ENCODE data around the gene FOXK2. TPM values are rescaled to one million over a fixed set of nuclear protein-coding genes. Genes with fewer than 3 reads are reported as not detected.

The FOXK2 gene
- 51.0 TPM for total RNA-seq

DNA sequence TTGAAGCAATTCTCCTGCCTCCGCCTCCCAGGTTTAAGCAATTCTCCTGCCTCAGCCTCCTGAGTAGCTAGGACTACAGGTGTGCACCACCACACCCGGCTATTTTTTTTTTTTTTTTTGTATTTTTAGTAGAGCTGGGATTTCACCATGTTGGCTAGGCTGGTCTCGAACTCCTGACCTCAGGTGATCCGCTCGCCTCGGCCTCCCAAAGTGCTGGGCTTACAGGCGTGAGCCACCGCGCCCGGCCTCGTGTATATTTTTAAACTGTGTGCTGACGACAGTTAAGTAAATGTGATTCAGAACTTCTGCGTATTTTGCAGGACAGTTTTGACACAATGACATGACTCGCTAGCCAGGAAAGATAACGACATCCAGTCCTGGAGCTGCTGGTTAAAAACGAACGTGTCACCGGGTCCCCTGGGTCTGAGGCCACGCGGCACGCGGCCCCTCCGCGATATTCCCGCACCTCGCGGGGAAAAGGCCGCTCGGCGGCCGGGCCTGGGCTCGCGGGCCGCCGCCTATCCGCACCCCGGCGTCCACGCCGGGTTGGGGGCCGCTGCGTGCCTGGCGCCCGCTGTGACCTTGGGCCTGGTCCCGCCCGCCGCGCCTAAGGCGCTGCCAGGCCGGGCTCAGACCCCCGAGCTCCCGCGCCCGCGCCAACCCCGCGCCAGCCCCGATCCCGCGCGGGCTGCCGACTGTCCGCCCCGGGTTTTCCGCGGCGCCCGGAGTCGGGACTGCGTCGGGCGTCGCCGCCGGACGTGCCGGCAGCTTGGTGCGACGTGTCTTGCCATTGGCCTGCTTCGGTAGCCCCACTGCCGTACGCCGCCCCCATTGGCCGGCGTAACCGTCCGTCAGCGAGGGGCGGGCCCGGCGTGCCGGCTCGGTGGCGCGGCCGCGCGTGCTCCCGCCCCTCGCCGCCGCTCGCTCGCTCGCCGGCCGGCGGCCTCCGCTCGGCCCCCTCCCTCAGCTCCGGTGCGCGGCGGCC is at the start of gene FOXK2:
FOXK2 (plus strand) TSS at position 907 of the 985 bp plus-strand sequence. CDS start 157 bp downstream, outside the sequence.
- peak; percentile 94 for DNase-seq (ENCODE audit: low spot score)

DNA sequence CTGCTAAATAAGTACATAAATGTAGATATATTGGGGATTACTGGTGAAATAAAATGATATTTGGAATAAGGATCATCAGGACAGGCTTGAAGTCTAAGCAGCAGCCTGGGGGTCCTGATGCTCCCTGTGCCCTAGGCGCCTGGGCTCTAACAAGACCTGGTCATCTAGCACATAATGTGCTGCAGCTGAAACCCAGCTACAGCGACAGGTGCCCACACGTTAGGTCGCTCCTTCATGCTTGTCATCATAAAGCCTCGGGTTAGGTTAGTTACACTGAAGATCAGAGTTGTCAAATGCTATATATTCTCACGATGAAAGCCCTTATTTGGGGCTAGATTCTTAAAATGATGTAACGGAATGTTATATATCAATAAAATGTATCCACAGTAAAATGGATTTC is 49.5 kb upstream of the FOXK2 start:
- no peak for DNase-seq (ENCODE audit: low spot score)

- DNase-seq (ENCODE audit: low spot score) = no peak
Measured at GRCh38 chr17:82474223-82475010, 45.1 kb upstream of the FOXK2 start.

GRCh38 chr17:82475458-82475857 is 44.1 kb upstream of the FOXK2 start:
- no peak for DNase-seq (ENCODE audit: low spot score)

GRCh38 chr17:82477934-82478333 is 41.6 kb upstream of the FOXK2 start:
- no peak for DNase-seq (ENCODE audit: low spot score)

DNA sequence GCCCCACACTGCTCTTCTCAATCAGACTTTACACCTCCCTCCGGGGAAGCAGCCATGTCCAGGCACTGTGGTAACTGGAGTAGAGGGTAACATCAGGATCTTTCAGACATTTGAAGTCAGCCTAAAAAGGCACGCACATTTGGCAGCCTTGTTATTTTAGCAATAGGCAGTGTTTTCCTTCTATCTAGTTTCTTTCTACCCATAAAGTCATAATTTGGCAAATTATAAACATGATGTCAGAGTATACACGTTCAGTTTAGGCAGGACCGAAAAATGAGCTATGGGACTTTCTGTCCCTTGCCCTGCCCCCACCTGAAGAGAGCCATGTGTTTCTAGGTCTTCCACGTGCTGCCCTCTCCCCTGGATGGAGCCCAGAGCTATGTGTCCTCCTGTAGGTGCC is 39.9 kb upstream of the FOXK2 start:
- DNase-seq (ENCODE audit: low spot score) = no peak

DNA sequence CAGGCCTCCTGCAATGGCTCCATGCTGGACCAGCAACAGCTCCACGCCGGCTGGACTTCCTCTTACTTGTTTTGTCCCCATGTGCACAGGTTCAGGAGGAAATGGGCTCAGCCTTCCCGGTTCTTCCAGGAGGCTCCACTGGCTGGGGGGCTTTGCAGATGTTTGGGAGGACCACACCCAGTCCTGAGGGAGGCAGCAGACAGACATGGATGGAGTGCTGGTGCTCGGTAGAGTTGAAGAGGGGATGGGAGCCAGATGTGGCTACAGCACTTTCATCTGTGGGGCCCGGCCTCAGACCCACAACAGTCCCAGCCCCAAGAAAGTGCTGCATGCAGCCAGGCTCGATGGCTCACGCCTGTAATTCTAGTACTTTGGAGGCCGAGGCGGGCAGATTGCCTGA is 39.2 kb upstream of the FOXK2 start:
- DNase-seq (ENCODE audit: low spot score) = no peak

- no peak for DNase-seq (ENCODE audit: low spot score)
Measured at GRCh38 chr17:82483204-82483660, 36.3 kb upstream of the FOXK2 start.

- DNase-seq (ENCODE audit: low spot score) = no peak
Measured at GRCh38 chr17:82483836-82484235, 35.7 kb upstream of the FOXK2 start.

- no peak for DNase-seq (ENCODE audit: low spot score)
Measured at GRCh38 chr17:82486231-82487094, 33.1 kb upstream of the FOXK2 start.

- DNase-seq (ENCODE audit: low spot score) = no peak
Measured at GRCh38 chr17:82487910-82488309, 31.6 kb upstream of the FOXK2 start.

- no peak for DNase-seq (ENCODE audit: low spot score)
Measured at GRCh38 chr17:82489117-82489516, 30.4 kb upstream of the FOXK2 start.

DNA sequence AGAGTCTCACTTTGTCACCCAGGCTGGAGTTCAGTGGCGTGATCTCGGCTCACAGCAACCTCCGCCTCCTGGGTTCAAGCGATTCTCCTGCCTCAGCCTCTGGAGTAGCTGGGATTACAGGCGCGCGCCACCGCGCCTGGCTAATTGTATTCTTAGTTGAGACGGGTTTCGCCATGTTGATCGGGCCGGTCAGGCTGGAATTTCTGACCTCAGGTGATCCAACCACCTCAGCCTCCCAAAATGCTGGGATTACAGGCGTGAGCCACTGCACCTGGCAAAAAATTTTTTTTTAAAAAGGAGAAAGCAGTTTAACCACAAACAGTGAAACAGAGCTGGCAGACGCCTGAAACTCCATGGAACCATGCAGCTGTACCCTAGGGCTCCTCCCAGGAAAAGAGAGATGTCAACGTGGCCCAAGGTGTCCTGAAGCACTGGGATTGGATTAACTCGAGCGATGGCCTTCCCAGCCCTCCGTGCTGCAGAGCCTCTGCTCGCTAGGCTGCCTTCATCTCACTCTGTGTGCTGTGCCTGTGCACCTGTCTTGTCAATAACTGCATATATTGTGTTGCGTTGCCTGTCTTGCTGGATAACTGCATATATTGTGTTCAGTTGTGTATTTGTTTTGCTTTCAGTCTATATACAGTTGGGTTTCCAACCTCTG is 29.6 kb upstream of the FOXK2 start:
- no peak for DNase-seq (ENCODE audit: low spot score)

GRCh38 chr17:82490512-82491195 is 28.9 kb upstream of the FOXK2 start:
- DNase-seq (ENCODE audit: low spot score) = no peak

GRCh38 chr17:82491196-82491530 is 28.4 kb upstream of the FOXK2 start:
- DNase-seq (ENCODE audit: low spot score) = no peak

DNA sequence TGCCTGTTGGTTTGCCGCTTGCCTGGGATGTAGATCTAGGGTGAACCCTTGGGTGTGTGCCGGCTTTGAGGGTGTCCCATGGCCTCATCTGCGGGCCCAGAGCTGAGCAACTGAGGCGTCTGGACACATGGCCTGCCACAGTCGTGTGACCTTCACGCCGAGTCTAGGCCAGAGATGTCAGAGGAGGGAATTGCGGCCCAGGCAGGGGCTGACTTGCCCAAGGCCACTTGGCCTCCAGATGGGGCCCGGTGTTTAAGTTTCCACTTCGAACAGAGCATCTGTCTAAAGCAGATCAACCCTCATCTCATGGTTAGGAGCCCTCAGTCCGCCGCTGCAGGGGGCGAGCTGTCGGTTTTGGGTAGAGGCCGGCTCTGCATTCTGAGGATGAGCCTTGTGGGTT is 28.0 kb upstream of the FOXK2 start:
- DNase-seq (ENCODE audit: low spot score) = no peak

GRCh38 chr17:82492643-82493225 is 26.8 kb upstream of the FOXK2 start:
- no peak for DNase-seq (ENCODE audit: low spot score)

DNA sequence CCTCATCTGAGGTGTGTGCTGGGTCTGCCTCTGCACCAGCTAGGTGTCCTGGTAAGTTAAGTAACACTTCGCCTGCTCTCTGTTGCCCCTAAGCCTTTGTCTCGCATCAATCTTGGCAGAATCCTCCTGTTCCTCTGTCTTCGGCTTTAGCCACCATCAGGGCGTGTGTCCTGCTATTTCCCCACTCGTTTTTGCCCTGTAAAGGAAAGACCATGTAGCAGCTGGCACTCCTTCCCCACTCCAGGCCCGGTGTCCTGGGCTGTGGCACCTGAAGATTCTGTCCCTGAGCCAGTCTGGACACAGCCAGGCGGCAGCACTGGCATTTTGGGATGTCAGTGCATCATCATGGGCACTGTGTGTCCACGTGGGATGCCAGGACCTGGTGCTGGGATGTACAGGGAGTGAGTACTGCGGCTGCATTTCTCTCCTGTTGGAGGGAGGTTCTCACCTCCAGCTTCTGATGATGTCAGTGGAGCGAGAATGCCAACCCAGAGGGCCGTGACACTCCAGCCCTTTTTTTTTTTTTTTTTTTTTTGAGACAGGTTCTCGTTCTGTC is 26.2 kb upstream of the FOXK2 start:
- no peak for DNase-seq (ENCODE audit: low spot score)

GRCh38 chr17:82494236-82495055 is 25.1 kb upstream of the FOXK2 start:
- DNase-seq (ENCODE audit: low spot score) = peak; percentile 90

Measured in mucosa of gallbladder (tissue), 1 donor.